Brain microvascular endothelial cell (primary cell): ENCODE measurements around the gene E4F1.

Experiments used
- DNase-seq: peaks from one replicate; pipeline ENCODE4 v3.0.0-alpha.2; 2020
- H3K27ac ChIP-seq: fragments of 250-450 bp; sonication (Bioruptor Pico); 2 replicates; pipeline ENCODE4 v1.5.1; 2020; ENCODE audit warnings: mild to moderate bottlenecking, moderate library complexity
- H3K27me3 ChIP-seq: fragments of 250-450 bp; sonication (Bioruptor Pico); replicated peaks from 2 replicates; pipeline ENCODE4 v1.5.1; 2020; ENCODE audit warnings: mild to moderate bottlenecking
- H3K36me3 ChIP-seq: fragments of 250-450 bp; sonication (Bioruptor Pico); replicated peaks from 2 replicates; pipeline ENCODE4 v1.5.1; 2020; ENCODE audit warnings: mild to moderate bottlenecking
- H3K4me3 ChIP-seq: 2 replicates; pipeline ENCODE4 v1.5.1; 2011; ENCODE audit warnings: low read depth, mild to moderate bottlenecking, control low read depth, low read length, moderate library complexity
- CTCF ChIP-seq: IDR thresholded peaks from 2 replicates; pipeline ENCODE4 v1.5.1; 2011; ENCODE audit warnings: low read depth, mild to moderate bottlenecking, moderate library complexity, low read length, control low read depth, inconsistent platforms; ENCODE audit errors: missing control alignments
- in situ Hi-C: cut with HindIII; loops from 2 replicates; pipeline ENCODE4 v1.10.0; 2017; ENCODE audit warnings: low sequenced_read_pairs, low pct_ligation_motif_present

E4F1 gene

GRCh38 chr16:2231016-2231931 lies 7.9 kb downstream of the E4F1 start:
- TF ChIP-seq CTCF: no peak
- Histone ChIP-seq H3K4me3 (no peak overlapping the region), H3K27me3 (no peaks in the 10 kb centered on the region), H3K36me3 (peaks cover 48% of the 10 kb centered on the region), H3K27ac (no peak overlapping the region)
- DNase-seq: no peak
- in situ Hi-C loops: no loop called here

GRCh38 chr16:2232094-2232990 lies 9.0 kb downstream of the E4F1 start:
- Histone ChIP-seq H3K36me3 (peaks cover 48% of the 10 kb centered on the region), H3K27ac (no peak overlapping the region), H3K27me3 (peaks cover 5% of the 10 kb centered on the region), H3K4me3 (no peak overlapping the region)
- DNase-seq: no peak
- no peak for TF ChIP-seq CTCF
- in situ Hi-C loops: no loop called here

GRCh38 chr16:2233046-2233775 lies 9.8 kb downstream of the E4F1 start:
- in situ Hi-C loops: no loop called here
- no peak for TF ChIP-seq CTCF
- H3K27ac ChIP-seq: no peak overlapping the region
- H3K4me3 ChIP-seq: no peak overlapping the region
- H3K27me3 ChIP-seq: peaks cover 5% of the 10 kb centered on the region
- peaks cover 48% of the 10 kb centered on the region for H3K36me3 ChIP-seq
- no peak for DNase-seq

- no peak overlapping the region for H3K4me3 ChIP-seq
These were observed 10.8 kb downstream of the E4F1 start for GRCh38 chr16:2233872-2234812.

More at GRCh38 chr16:2233872-2234812, 10.8 kb downstream of the E4F1 start:
- Histone ChIP-seq H3K27ac (no peak overlapping the region), H3K27me3 (peaks cover 5% of the 10 kb centered on the region), H3K36me3 (peaks cover 44% of the 10 kb centered on the region)
- no peak for DNase-seq
- in situ Hi-C loops: no loop called here
- TF ChIP-seq CTCF: peak; percentile 16
